OCI-LY7 (cell line): Measurements from ENCODE around the gene DTNB. TPM values are rescaled to one million over a fixed set of nuclear protein-coding genes. Genes with fewer than 3 reads are reported as not detected.
"Not testable (repeated sequence)": the region's sequence is repeated elsewhere in the genome, so short reads cannot be mapped to it uniquely, and the experiment has no call there.

ENCODE experiments used
- BruUV-seq: library from RNA; stranded (reverse); fragments of 400-500 nt; replicated peaks from 2 replicates; lab custom pipeline; 2021; lab: Mats Ljungman, UMichigan
- CTCF ChIA-PET: fragments of 300-600 bp; sonication (Branson Sonifier 250); formaldehyde crosslinking; loops from one replicate; lab custom pipeline; 2022; ENCODE audit warnings: antibody characterized with exemption; ENCODE audit not compliant: unreplicated experiment; lab: Charles Lee
- POLR2A ChIA-PET: fragments of 300-600 bp; sonication (Branson Sonifier 250); formaldehyde crosslinking; loops from one replicate; lab custom pipeline; 2022; ENCODE audit warnings: antibody characterized with exemption; lab: Charles Lee
- DNase-seq: peaks from one replicate; pipeline ENCODE4 v3.0.0-alpha.2; 2015; ENCODE audit warnings: low spot score
- H2AFZ ChIP-seq: fragments of 200-600 bp; sonication (generic), shearing (Covaris generic); 2 replicates; pipeline ENCODE4 v1.6.1; 2014; ENCODE audit warnings: mild to moderate bottlenecking, antibody characterized with exemption, low read length, moderate library complexity
- H3K27ac ChIP-seq: fragments of 200-600 bp; sonication (generic); 2 replicates; pipeline ENCODE4 v1.5.1; 2014; ENCODE audit warnings: mixed run types, low read depth, mild to moderate bottlenecking, moderate library complexity, low read length, inconsistent platforms; ENCODE audit not compliant: poor library complexity, severe bottlenecking
- H3K36me3 ChIP-seq: fragments of 200-600 bp; sonication (generic); 2 replicates; pipeline ENCODE4 v1.6.1; 2014; ENCODE audit warnings: mild to moderate bottlenecking, antibody characterized with exemption, low read length, moderate library complexity, mixed read lengths; ENCODE audit not compliant: insufficient read depth
- H3K4me1 ChIP-seq: fragments of 200-600 bp; sonication (generic); 2 replicates; pipeline ENCODE4 v1.5.1; 2014; ENCODE audit warnings: mild to moderate bottlenecking, low read length; ENCODE audit not compliant: insufficient read depth, poor library complexity, severe bottlenecking
- H3K4me2 ChIP-seq: fragments of 200-600 bp; sonication (generic); 2 replicates; pipeline ENCODE4 v1.6.1; 2014; ENCODE audit warnings: mild to moderate bottlenecking, low read length
- H3K4me3 ChIP-seq: fragments of 200-600 bp; sonication (generic); 2 replicates; pipeline ENCODE4 v1.5.1; 2014; ENCODE audit warnings: mild to moderate bottlenecking, low read depth, low read length; ENCODE audit not compliant: poor library complexity, severe bottlenecking
- H3K79me2 ChIP-seq: fragments of 200-600 bp; sonication (generic); 2 replicates; pipeline ENCODE4 v1.6.1; 2016; ENCODE audit warnings: low read depth, mild to moderate bottlenecking, low read length, moderate library complexity, mixed read lengths; ENCODE audit not compliant: insufficient read depth
- H3K9me2 ChIP-seq: fragments of 200-600 bp; sonication (generic); 2 replicates; pipeline ENCODE4 v1.6.1; 2016; ENCODE audit warnings: mild to moderate bottlenecking, low read length, mixed read lengths; ENCODE audit not compliant: insufficient read depth
- H3K9me3 ChIP-seq: fragments of 200-600 bp; sonication (generic); 2 replicates; pipeline ENCODE4 v1.6.1; 2014; ENCODE audit warnings: mild to moderate bottlenecking, mixed run types, low read length, mixed read lengths
- H4K20me1 ChIP-seq: fragments of 200-600 bp; sonication (generic); 2 replicates; pipeline ENCODE4 v1.6.1; 2014; ENCODE audit warnings: mild to moderate bottlenecking, antibody characterized with exemption, low read length, moderate library complexity, mixed read lengths; ENCODE audit not compliant: insufficient read depth
- EZH2phosphoT487 ChIP-seq: fragments of 200-600 bp; sonication (generic); IDR thresholded peaks from 2 replicates; pipeline ENCODE4 v1.6.1; 2018; ENCODE audit warnings: low read depth, borderline replicate concordance, mild to moderate bottlenecking, mixed run types, antibody characterized with exemption, low read length, moderate library complexity, mixed read lengths
- intact Hi-C: fragments of 100-400 bp; cut with micrococcal nuclease; formaldehyde crosslinking; loops from one replicate; pipeline ENCODE4 v1.10.0; 2022; ENCODE audit not compliant: unreplicated experiment
- total RNA-seq, 2 experiments: library from RNA; depleted of rRNA in 1 of 2; stranded (reverse); fragments of >200 nt in 1 of 2; shearing (Covaris generic) in 1 of 2; gene quantifications; 2 replicates each; pipeline ENCODE4 v1.2.3, GENCODE V29; 2014 to 2022
- TF ChIP-seq, protein P1 (sequence below): fragments of 200-600 bp; sonication (generic); conservative IDR thresholded peaks from 2 replicates; pipeline ENCODE4 v1.5.1; 2014; ENCODE audit warnings: mild to moderate bottlenecking, antibody characterized with exemption, low read length, moderate library complexity, mixed read lengths

DTNB gene
- total RNA-seq, 2 experiments from 2014 or later: 16.1 to 28.3 TPM

DNA sequence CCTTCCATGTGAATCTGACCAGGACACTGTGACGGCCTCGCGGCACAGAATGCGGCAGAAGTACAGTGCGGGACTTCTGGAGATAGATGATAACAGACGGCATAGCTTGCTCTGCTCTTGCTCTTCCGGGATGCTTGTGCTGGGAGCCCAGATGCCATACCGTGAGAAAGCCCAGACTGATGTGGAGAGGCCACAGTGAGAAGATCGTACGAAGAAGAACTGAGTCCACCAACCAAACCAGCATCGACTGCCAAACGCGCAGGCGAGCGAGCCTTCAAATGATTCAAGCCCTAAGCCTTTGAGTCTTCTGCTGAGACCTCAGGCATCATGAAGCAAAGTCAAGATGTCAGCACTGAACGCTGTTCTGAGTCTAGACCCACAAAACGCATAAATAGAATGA lies 33.7 kb downstream of the DTNB start:
- CTCF ChIA-PET: no interaction called here
- POLR2A ChIA-PET: no interaction called here
- BruUV-seq: no TSS peak

DNA sequence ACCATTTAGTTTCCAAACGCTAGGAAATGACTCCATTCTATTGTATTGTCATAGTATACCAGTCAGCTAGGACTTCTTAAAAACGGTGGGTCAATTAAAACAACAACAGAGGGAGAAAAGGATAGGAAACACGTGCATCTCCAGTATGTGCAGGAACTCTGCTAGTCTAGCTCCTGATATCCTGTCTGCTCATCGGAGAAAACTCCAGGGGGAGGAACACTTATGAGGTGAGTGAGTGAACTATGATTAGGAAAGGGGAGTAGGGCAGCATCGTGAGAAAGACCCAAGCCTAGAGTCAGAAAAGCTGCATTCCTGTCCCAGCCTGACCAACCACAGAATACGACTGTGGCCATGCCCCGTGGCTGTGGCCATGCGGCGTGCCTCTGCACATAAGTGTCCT lies 34.2 kb downstream of the DTNB start:
- Histone ChIP-seq H3K4me3 (no peak overlapping the region), H3K4me2 (no peak overlapping the region), H3K9me2 (no peaks in the 10 kb centered on the region), H4K20me1 (no peaks in the 10 kb centered on the region), H3K79me2 (no peaks in the 10 kb centered on the region), H3K4me1 (no peaks in the 10 kb centered on the region), H3K9me3 (no peaks in the 10 kb centered on the region), H3K27ac (no peak overlapping the region), H3K36me3 (no peaks in the 10 kb centered on the region), H2AFZ (no peak overlapping the region)
- TF ChIP-seq, protein P1, sequence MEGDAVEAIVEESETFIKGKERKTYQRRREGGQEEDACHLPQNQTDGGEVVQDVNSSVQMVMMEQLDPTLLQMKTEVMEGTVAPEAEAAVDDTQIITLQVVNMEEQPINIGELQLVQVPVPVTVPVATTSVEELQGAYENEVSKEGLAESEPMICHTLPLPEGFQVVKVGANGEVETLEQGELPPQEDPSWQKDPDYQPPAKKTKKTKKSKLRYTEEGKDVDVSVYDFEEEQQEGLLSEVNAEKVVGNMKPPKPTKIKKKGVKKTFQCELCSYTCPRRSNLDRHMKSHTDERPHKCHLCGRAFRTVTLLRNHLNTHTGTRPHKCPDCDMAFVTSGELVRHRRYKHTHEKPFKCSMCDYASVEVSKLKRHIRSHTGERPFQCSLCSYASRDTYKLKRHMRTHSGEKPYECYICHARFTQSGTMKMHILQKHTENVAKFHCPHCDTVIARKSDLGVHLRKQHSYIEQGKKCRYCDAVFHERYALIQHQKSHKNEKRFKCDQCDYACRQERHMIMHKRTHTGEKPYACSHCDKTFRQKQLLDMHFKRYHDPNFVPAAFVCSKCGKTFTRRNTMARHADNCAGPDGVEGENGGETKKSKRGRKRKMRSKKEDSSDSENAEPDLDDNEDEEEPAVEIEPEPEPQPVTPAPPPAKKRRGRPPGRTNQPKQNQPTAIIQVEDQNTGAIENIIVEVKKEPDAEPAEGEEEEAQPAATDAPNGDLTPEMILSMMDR: no peak
- TF ChIP-seq EZH2phosphoT487: no peak
- ChIA-PET CTCF (no interaction called here), POLR2A (interaction anchor here (0.7 to 1.3 kb wide), 3 partner anchors 9 to 45 kb away, joined by 3 to 4 read pairs (median 4); no protein-coding TSS in a partner anchor)
- intact Hi-C loops: no loop called here
- no TSS peak for BruUV-seq
- DNase-seq: no peak

More for the DNA sequence above, 33.7 kb downstream of the DTNB start:
- intact Hi-C loops: no loop called here
- no peaks in the 10 kb centered on the region for H3K4me1 ChIP-seq
- H3K27ac ChIP-seq: no peak overlapping the region
- DNase-seq: no peak
- no peak overlapping the region for H3K4me3 ChIP-seq
- H3K9me2 ChIP-seq: no peaks in the 10 kb centered on the region
- H3K9me3 ChIP-seq: no peaks in the 10 kb centered on the region
- no peaks in the 10 kb centered on the region for H4K20me1 ChIP-seq
- H3K36me3 ChIP-seq: no peaks in the 10 kb centered on the region
- no peaks in the 10 kb centered on the region for H3K79me2 ChIP-seq
- no peak overlapping the region for H3K4me2 ChIP-seq
- no peak overlapping the region for H2AFZ ChIP-seq
- TF ChIP-seq, protein P1: no peak
- TF ChIP-seq EZH2phosphoT487: no peak

DNA sequence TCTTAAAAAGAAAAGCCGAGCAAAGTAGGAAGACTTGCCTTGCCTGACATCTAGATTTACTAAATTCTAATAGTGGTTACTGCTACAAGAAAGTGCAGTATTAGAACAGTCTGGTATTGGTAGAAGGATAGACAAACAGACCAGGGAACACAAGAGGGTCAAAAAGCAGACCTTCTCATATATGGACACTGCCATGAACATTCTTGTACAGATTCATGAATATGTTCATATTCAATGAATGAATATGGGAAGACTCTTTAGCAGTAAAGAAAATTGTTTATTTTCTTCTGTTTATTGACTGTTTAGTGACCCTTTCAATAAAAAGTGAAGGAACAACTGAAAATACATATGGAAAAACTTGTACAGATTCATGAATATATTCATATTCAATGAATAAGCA lies 37.6 kb downstream of the DTNB start:
- no peak overlapping the region for H2AFZ ChIP-seq
- no TSS peak for BruUV-seq
- H3K79me2 ChIP-seq: no peaks in the 10 kb centered on the region
- no peak overlapping the region for H3K4me2 ChIP-seq
- H3K9me2 ChIP-seq: no peaks in the 10 kb centered on the region
- H3K27ac ChIP-seq: no peak overlapping the region
- H3K9me3 ChIP-seq: no peaks in the 10 kb centered on the region
- no peaks in the 10 kb centered on the region for H4K20me1 ChIP-seq
- H3K4me3 ChIP-seq: no peak overlapping the region
- no peak for DNase-seq
- no peaks in the 10 kb centered on the region for H3K4me1 ChIP-seq
- ChIA-PET POLR2A (no interaction called here), CTCF (no interaction called here)
- intact Hi-C loops: no loop called here
- H3K36me3 ChIP-seq: no peaks in the 10 kb centered on the region
- TF ChIP-seq, protein P1: no peak
- no peak for TF ChIP-seq EZH2phosphoT487

DNA sequence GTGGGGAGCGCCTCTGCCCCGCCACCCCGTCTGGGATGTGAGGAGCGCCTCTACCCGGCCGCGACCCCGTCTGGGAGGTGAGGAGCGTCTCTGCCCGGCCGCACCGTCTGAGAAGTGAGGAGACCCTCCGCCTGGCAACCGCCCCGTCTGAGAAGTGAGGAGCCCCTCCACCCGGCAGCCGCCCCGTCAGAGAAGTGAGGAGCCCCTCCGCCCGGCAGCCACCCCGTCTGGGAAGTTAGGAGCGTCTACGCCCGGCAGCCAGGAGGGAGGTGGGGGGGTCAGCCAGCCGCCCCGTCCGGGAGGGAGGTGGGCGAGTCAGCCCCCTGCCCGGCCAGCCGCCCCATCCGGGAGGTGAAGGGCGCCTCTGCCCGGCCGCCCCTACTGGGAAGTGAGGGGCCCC lies 39.6 kb downstream of the DTNB start:
- H3K4me3 ChIP-seq, H3K9me2 ChIP-seq, POLR2A ChIA-PET, H3K79me2 ChIP-seq, H3K36me3 ChIP-seq, H3K4me1 ChIP-seq, H3K9me3 ChIP-seq, BruUV-seq, H2AFZ ChIP-seq, H3K27ac ChIP-seq, H4K20me1 ChIP-seq, H3K4me2 ChIP-seq, CTCF ChIA-PET, DNase-seq, intact Hi-C loops: not testable (repeated sequence)
